Stimulated activated CD8-positive, alpha-beta memory T cell treated with anti-CD3 and anti-CD28 coated beads, Interleukin-4, amount 100 ng/mL, for 1 hour (primary cell): Measurements from ENCODE around the gene SMIM33.
"Not testable (repeated sequence)": the region's sequence is repeated elsewhere in the genome, so short reads cannot be mapped to it uniquely, and the experiment has no call there.

ENCODE experiments used
- DNase-seq, 2 donors: peaks; one replicate each; pipeline ENCODE4 v3.0.0-alpha.2; 2020; ENCODE audit warnings: low read depth in 2 of 2, low spot score in 1 of 2

SMIM33 gene

DNA sequence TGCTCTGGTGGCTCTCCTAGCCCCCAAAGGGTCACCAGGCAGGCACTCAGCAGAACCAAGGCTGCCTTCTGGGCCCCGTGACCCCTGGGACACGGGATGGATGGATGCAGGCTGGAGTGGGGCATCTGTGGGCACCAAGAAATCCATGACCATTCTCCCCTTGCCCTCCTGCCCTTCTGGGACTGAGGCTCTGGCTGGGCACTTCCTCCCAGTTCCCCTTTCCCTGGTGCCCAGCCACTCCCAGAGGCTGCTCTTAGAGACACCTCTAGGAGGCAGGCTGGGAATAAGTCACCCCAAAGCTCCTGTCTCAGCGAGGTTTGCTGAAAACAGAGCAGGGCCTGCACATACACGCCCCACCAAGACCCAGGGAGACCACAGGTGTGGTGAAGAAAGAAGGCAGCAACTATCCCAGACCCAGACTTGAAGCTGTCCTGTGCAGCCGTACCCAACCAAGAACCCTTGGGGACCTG lies 10.8 kb downstream of the SMIM33 start:
- no peak for DNase-seq

DNA sequence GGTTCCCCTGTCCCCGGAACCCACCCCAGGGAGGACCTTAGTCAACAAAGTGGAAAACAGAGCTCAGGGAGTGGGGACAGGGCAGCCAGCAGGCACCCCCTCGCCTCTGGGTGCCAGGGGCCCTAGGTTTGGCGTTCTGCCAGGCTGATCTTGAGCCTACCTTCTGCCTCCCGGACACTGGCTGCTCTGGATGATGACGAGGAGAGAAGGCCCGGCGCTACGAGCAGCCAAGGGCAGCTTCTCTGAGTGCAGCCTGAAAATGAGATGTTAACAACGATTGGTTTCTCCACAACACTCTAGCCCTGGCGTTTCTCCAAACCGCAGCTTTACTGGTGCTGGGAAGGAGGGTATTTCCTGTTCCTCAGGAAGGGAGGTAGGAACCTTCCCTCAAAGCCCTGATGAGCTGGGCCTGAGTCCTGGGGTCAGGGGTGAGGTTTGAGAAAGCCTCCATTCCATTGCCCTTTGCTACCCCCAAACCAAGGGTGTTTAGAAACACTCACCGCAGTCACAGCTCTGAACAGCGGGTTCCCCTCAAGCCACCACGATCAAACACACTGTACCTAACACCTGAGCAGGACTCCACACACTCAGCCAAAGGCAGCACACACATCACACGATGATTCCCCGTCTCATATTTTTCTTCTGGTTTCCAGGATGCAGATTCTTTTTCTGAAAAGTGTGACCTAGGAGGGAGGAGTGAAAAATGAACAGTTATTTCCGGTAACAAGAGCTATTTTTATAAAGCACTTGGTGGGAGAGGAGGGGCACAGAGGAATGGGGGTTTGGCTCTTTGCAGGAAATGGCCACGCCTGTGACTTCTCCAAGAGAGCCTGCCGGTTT lies 11.5 kb downstream of the SMIM33 start, which contains the start of gene STING1:
Gene STING1 (minus strand): TSS at position 709 of the 840 bp plus-strand sequence. CDS start 1,054 bp downstream, outside the sequence.
- DNase-seq, result peak in 1 of 2 donors; percentile 29

DNA sequence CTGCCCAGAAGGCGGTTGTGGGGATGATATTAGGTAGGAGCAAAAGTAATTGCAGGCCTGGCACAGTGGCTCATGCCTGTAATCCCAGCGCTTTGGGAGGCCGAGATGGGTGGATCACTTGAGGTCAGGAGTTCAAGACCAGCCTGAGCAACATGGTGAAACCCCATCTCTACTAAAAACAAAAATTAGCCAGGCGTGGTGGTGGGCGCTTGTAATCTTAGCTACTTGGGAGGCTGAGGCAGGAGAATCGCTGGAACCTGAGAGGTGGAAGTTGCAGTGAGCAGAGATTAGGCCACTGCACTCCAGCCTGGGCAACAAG lies 12.0 kb downstream of the SMIM33 start:
- DNase-seq, result not testable (repeated sequence)

DNA sequence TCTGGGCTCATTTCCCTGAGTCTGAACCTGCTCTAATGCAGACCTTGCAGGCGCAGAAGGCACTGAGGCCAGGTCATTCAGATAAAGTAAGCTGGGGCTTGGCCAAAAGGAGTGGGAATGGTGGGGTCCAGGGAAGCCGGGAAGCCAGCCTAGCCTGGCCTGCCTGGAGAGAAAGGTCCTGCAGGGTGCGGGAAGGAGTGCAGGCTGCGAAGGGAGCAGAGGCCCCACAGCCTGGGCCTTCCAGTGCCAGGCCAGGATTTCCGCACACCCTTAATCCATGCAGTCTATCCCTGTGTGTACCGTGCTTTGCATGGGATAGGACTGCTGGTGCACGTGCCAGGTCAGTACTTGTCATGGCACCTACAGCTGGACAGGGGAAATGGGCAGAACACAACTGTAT lies 15.4 kb downstream of the SMIM33 start:
- no peak for DNase-seq

DNA sequence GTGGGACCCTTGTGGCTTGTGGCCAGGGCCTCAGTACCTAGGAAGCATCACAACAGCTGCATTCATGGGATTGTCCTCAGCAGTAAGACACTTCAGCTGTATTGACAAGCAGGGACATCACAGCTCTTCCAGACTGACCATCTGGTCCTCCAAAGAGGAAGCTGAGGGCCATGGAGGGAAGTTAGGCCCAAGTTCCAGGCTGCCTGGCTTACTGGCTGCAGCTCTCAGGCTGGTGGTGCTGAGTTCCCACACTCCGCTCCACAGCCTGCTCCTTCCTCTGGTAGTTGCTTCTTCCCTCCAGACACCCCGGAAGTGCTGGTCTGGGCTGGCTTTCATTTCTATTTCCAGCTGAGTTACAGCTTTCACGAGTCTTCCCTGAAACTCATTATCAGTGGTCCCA lies 17.5 kb downstream of the SMIM33 start:
- DNase-seq, result no peak

DNA sequence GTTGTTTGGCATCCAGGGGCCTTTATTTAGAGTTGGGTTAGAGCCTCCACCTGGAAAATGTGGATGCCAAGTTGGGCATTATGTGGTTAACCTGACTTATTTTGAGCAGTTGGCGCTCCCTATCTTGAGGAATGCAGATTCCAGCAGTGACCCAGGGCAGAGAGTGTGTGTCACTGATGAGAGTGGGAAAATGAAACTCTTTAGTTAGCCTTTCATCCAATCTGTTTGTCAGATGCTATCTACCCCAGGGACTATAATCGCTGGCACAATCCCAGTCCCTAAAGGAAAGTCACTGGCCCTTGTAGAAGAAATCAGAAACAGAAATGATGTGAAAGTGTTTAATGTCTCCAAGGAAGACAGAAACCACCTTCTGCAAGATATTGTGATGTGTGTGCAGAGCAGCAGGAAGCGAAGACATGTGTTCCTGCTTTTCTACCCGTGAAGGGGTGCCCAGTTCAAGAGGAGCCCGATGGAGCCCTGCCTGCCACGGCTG lies 21.9 kb downstream of the SMIM33 start:
- DNase-seq, result no peak

DNA sequence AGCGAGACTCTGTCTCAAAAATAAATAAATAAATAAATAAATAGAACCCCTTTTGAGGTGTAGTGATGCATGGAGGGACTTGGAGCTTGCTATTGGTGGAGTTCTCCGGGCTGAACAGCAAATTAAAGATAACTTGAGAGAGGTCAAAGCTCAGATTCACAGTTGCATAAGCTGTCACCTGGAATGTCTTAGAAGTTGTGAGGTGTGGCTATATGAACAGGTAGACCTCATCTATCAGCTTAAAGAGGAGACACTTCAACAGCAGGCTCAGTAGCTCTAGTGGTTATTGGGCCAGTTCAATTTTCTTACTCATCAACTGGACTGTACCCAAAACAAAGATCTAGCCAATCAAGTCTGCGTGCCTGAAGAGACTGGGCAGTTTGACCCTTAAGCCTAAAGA lies 23.5 kb downstream of the SMIM33 start:
- no peak for DNase-seq

DNA sequence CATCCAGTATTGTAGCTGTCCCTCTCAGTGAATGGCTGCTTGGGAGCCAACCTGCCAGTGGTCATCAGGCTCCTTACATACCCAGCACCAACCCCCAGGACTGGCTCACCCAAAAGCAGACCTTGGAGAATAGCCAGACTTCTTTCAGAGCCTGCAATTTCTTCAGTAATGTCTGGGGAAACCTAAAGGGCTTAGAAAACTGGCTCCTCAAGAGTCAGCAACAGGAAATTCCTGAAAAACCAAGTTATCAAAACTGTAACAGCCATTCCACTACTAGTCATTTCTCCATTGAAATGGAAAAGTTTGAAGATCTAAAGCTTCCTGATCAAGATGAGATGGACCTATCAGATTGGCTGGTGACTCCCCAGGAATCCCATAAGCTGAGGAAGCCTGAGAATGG lies 24.0 kb downstream of the SMIM33 start:
- DNase-seq, result no peak

DNA sequence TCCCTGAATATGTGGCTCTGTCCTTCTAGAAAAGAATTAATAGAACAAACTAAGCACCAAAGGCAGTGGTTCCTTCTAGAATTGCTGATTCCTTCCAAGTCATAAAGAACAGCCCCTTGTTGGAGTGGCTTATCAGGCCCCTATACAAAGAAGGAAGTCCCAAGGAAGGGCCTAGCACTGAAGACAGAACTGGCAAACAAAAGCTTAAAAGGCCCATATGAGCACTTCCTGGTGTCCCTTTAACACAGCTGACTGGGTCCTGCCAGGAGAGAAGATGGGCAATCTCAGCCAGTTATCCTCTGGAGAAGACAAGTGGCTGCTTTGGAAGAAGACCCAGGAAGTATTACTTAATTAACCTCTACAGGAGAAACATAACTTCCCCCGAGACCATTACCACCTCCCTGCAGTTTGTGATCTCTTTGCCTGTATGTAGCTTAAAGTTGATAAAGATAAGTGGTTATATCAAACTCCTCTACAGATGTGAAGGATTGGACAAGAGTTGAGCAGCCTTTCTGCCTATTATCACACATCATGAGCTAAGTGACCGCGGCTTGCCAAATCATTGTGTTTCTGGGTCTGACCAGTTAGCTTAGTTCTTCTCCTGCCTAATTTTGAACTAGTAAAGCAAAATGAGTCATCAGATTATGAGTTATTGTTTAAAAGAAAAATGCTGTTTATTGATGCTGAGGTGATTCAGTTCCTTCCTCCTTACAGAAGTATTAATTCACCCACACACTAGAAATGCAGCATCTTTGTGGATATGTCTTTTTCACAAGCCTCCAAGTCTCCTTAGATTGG lies 25.0 kb downstream of the SMIM33 start:
- DNase-seq, result no peak

DNA sequence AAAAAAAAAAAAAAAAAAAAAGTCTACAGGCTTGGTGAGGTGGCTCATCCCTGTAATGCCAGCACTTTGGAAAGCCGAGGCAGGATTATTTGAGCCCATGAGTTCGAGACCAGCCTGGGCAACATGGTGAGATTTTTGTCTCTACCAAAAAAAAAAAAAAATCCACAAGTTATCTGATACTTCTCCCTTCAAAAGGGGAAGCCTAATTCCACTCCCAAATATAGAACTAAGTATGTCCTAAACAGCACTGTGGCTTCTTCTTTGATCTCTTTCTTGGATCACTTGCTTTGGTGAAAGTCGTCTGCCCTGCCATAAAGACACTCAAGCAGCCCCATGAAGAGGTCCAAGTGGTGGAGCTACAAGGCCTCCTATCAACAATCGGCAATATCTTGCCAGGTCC lies 30.6 kb downstream of the SMIM33 start:
- DNase-seq, result no peak

DNA sequence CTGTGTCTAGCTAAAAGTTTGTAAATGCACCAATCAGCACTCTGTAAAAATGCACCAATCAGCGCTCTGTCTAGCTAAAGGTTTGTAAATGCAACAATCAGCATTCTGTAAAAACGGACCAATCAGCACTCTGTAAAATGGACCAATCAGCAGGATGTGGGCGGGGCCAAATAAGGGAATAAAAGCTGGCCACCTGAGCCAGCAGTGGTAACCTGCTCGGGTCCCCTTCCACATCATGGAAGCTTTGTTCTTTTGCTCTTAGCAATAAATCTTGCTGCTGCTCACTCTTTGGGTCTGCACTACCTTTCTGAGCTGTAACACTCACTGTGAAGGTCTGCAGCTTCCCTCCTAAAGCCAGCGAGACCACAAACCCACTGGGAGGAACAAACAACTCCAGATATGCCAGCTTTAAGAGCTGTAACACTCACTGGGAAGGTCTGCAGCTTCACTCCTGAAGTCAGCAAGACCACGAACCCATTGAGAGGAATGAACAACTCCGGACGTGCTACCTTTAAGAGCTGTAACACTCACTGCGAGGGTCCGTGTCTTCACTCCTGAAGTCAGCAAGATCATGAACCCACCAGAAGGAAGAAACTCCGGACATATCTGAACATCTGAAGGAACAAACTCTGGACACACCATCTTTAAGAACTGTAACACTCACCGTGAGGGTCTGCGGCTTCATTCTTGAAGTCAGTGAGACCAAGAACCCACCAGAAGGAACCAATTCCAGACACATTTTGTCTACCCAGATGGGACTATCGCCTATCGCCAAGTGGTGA lies 32.4 kb downstream of the SMIM33 start:
- not testable (repeated sequence) for DNase-seq

DNA sequence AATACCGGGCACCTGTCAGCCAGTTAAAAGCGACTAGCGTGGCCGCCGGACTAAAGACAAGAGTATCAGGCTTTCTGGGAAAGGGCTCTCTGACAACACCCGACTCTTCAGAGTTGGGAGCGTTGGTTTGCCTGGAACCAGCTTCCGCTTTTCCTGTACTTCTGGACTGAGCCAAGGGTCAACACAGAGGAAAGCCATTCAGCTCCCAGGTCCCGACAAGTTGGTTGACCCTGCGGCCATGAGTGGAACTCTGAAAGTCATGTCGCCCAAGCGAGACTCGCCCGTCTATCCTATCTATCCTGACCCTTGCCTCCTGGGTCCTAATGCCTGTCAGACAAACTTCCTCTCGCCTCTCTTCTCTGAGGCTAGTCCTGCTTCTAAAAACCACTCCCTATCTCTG lies 33.1 kb downstream of the SMIM33 start:
- not testable (repeated sequence) for DNase-seq

DNA sequence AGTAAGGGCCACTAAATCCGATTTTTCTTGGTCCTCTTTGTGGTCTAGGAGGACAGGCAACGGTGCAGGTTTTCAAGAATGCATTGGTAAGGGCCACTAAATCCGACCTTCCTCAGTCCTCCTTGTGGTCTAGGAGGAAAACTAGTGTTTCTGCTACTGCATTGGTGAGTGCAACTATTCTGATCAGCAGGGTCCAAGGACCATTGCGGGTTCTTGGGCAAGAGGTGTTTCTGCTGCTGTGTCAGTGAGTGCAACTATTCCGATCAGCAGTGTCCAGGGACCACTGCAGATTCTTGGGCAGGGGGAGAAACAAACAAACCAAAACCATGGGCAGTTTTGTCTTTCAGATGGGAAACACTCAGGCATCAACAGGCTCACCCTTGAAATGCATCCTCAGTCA lies 33.9 kb downstream of the SMIM33 start:
- not testable (repeated sequence) for DNase-seq

DNA sequence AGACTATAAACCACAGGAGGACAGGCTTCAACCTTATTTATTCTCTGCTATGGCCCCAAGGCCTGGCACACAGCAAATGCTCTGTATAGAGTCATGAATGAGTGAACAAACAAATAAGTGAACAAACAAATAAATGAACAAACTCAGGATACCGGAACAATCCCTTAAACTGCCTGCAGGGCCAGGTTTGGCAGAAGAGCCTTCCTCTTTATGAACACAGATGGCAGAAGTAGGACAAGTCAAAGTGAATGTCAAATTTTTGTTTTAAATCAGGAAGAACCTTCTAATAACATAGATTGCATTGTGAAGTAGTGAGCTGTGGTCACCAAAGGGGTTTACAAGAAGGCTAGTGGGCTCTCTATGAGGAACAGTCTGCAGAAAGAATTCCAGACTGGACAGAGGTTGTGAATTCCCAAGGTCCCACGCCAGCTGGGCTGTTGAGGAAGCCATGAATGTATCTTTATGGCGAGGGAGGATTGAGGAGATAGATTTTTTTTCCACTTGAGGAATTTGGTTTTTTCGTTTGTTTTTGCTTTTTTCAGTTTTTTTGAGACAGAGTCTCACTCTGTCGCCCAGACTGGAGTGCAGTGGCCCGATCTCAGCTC lies 42.1 kb downstream of the SMIM33 start:
- DNase-seq, result no peak

DNA sequence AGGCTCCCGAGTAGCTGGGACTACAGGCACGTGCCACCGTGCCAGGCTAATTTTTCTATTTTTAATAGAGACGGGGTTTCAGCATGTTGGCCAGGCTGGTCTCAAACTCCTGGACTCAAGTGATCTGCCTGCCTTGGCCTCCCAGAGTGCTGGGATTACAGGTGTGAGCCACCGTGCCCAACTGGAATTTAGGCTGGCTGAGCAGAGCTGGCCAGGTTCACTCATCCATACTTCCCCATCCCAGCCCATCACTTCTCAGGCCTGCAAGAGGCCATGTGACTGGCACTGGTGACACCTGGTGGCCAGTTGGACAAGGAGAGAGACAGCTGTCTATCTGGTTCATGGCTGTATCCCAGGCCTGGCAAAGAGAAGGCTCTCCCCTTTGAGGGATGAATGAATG lies 42.6 kb downstream of the SMIM33 start:
- DNase-seq, result peak; percentile 56 to 68

DNA sequence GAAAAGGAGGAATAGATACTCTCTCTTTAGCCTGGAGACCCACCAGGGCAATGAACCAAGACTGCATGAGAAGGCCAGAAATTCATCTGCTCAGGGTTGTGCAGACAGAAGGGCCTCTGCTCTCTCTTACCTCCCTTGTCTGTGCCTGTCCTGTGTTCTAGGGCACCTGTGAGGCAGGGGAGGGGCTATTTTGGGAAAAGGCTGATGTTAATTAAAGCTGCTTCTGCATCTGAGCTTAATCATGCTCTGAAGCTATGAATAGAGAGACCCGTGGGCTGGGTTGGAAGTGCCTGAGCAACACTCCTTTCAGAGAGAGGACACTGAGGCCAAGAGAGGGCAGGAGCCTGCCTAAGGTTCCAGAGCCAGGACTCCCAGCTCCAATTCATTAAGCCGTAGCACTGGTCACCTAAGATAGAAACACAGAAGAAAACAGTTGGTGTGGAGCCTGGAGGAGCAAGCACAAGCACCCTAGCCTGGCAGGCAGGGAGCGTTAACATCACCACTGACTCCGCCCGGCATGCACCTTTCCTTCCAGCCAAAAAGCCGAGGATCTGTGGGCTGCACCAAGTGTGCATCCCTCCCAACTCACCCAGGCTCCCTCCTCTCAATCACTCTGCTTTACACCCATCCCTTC lies 43.2 kb downstream of the SMIM33 start:
- no peak for DNase-seq

DNA sequence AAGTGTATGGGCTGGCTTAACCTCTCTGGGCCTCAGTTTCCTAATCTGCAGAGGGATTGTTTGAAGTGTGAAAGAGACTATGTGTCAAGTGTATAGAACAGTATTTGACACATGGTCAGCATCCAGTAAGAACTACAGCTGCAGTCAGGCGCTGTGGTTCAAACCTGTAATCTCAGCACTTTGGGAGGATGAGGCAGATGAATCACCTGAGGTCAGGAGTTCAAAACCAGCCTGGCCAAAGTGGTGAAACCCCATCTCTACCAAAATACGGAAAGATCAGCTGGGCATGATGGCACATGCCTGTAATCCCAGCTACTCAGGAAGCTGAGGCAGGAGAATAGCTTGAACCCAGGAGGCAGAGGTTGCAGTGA lies 43.7 kb downstream of the SMIM33 start:
- DNase-seq, result no peak

DNA sequence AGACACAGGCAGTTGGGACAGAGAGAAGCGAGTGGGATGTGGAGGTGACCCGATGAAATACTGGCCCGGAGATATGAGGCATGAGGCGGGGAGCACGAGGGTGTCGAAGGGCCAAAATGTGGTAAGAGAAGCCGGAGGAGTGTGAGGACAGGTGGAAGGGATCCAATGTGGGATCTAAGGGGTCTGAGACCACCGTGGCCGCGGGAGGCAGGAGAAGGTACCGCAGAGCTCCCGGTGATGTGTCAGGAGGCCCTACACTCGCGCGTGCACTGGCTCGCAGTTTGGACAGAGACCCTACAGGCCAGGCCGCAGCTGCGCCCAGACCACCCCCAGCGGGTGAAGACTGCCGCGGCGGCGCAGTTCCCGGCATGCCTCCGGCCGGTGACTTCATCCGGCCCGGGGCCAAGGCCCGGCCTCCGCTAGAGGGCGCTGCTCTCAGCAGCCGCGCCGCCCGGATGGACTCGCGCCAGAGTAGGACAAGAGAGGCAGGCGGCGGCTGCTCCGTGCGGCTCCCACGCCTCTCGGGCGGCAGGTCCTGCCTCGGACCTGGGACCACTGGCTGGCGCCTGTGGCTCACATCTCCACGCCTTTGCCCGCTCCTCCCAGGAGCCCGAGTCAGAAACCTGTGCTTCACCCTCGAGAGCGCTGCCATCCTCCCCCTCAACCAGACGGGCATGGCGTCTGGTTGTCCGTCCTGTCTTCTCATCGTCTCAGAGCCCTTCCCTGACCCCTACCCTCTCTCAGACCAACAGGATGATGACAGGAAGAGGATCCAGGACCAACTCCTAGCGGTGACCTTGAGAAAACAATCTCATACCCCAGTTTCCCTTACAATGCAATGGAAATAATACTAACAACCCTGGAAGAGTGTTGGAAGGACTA lies 47.1 kb downstream of the SMIM33 start:
- DNase-seq, result peak; percentile 74 to 77
